K562 (cell line): Measurements from ENCODE around the gene PIGQ. TPM values are rescaled to one million over a fixed set of nuclear protein-coding genes. Genes with fewer than 3 reads are reported as not detected.
A peak's percentile ranks its signal among the peaks of the same experiment; 100 is the strongest.

Experiments
- ATAC-seq: fragments of 200-7000 bp; cut with Tn5 transposase; 3 replicates; pipeline ENCODE4 v1.9.1; 2020; ENCODE audit warnings: moderate library complexity
- BruUV-seq: library from RNA; stranded (reverse); fragments of 400-500 nt; replicated peaks from 2 replicates; lab custom pipeline; 2021; lab: Mats Ljungman, UMichigan
- CTCF ChIA-PET: fragments of 300-600 bp; formaldehyde crosslinking; extraction: SDS; loops from one replicate; lab custom pipeline; 2021; ENCODE audit warnings: low intra/inter-chr PET ratio; lab: Yijun Ruan, JAX
- POLR2A ChIA-PET: fragments of 300-600, 350-650 bp; sonication (Branson Sonifier 250); formaldehyde crosslinking; extraction: SDS; loops from one replicate; lab custom pipeline; 2021; ENCODE audit warnings: antibody characterized with exemption, inconsistent platforms; lab: Yijun Ruan, JAX
- DNase-seq, 4 experiments: peaks; one replicate each; pipeline versions ENCODE4 v3.0.0 to v3.0.0-alpha.2; 2011 to 2018; ENCODE audit warnings: low spot score in 3 of 4, mixed read lengths in 3 of 4; ENCODE audit errors: extremely low read depth in 1 of 4
- FAIRE-seq: peaks from 2 replicates; lab custom pipeline; 2011; peaks lifted over from hg19 to GRCh38; lab: Jason Lieb, UNC
- H2AFZ ChIP-seq: 2 replicates; pipeline ENCODE4 v1.6.0; 2011; ENCODE audit warnings: low read depth, low read length, control low read depth, inconsistent platforms
- H3K27ac ChIP-seq: fragments of 200-600 bp; 3 replicates; pipeline ENCODE4 v1.8.0; 2011; ENCODE audit warnings: low read depth, mild to moderate bottlenecking, control low read depth, inconsistent platforms, low read length, moderate library complexity, mixed read lengths; ENCODE audit errors: extremely low read depth
- H3K27me3 ChIP-seq, 2 experiments: fragments of 300-600 bp in 1 of 2; 2 replicates in 1 of 2; 3 replicates in 1 of 2; pipeline versions ENCODE4 v1.6.0 to v1.8.0; 2011; ENCODE audit warnings: inconsistent platforms in 2 of 2, low read length in 2 of 2, mild to moderate bottlenecking in 1 of 2, mixed read lengths in 1 of 2, moderate library complexity in 1 of 2; ENCODE audit not compliant: control insufficient read depth in 2 of 2, insufficient read depth in 2 of 2
- H3K36me3 ChIP-seq: fragments of 300-600 bp; 3 replicates; pipeline ENCODE4 v1.8.0; 2011; ENCODE audit warnings: mild to moderate bottlenecking, low read length, inconsistent platforms; ENCODE audit not compliant: control insufficient read depth, insufficient read depth
- H3K4me1 ChIP-seq, 2 experiments: fragments of 200-600 bp in 1 of 2; replicated peaks in 1 of 2; 2 replicates in 1 of 2; 3 replicates in 1 of 2; pipeline versions ENCODE4 v1.5.1 to v1.8.0; 2011; ENCODE audit warnings: inconsistent platforms in 2 of 2, low read length in 2 of 2, mild to moderate bottlenecking in 1 of 2, mixed read lengths in 1 of 2, moderate library complexity in 1 of 2; ENCODE audit not compliant: control insufficient read depth in 2 of 2, insufficient read depth in 2 of 2
- H3K4me2 ChIP-seq: 2 replicates; pipeline ENCODE4 v1.6.1; 2011; ENCODE audit warnings: low read length, control low read depth, inconsistent platforms, mixed read lengths; ENCODE audit not compliant: insufficient read depth
- H3K4me3 ChIP-seq: fragments of 200-600 bp; sonication (generic), shearing (Covaris generic); 2 replicates; pipeline ENCODE4 v1.5.1; 2016; ENCODE audit warnings: control low read depth, inconsistent platforms
- H3K79me2 ChIP-seq: fragments of 200-600 bp; 3 replicates; pipeline ENCODE4 v1.8.0; 2011; ENCODE audit warnings: low read length, inconsistent platforms; ENCODE audit not compliant: control insufficient read depth, insufficient read depth
- H3K9ac ChIP-seq, 2 experiments: 2 replicates each; pipeline versions ENCODE4 v1.6.0 to v1.6.1; 2011; ENCODE audit warnings: low read depth in 2 of 2, low read length in 2 of 2, control low read depth in 1 of 2, inconsistent platforms in 1 of 2, mild to moderate bottlenecking in 1 of 2, mixed read lengths in 1 of 2; ENCODE audit not compliant: insufficient read depth in 1 of 2
- H3K9me1 ChIP-seq: one replicate; pipeline ENCODE4 v1.6.0; 2011; ENCODE audit warnings: inconsistent platforms, mild to moderate bottlenecking, low read length, moderate library complexity; ENCODE audit not compliant: control insufficient read depth, insufficient read depth
- H3K9me3 ChIP-seq: replicated peaks from 2 replicates; pipeline ENCODE4 v1.5.1; 2011; ENCODE audit warnings: low read depth, low read length, inconsistent platforms; ENCODE audit not compliant: control insufficient read depth, insufficient read depth
- H4K20me1 ChIP-seq: replicated peaks from 2 replicates; pipeline ENCODE4 v1.6.1; 2011; ENCODE audit warnings: low read length, inconsistent platforms, mixed read lengths; ENCODE audit not compliant: control insufficient read depth, insufficient read depth
- CREB1 ChIP-seq, 2 experiments: sonication (generic) in 1 of 2; formaldehyde crosslinking in 1 of 2; IDR thresholded peaks; 2 replicates each; pipeline versions ENCODE4 v1.6.1 to v1.8.0; 2012 to 2022; ENCODE audit warnings: inconsistent platforms in 1 of 2, mild to moderate bottlenecking in 1 of 2, missing genetic modification reagents in 1 of 2, moderate library complexity in 1 of 2
- CSDE1 ChIP-seq, 2 experiments: fragments of 450-650 bp; IDR thresholded peaks; 2 replicates each; pipeline ENCODE4 v1.6.1; 2016; ENCODE audit warnings: mild to moderate bottlenecking in 1 of 2
- CTCF ChIP-seq, 3 experiments: IDR thresholded peaks in 2 of 3; conservative IDR thresholded peaks in 1 of 3; 2 replicates each; pipeline ENCODE4 v1.5.1; 2011 to 2012; ENCODE audit warnings: low read length in 3 of 3, mild to moderate bottlenecking in 3 of 3, control low read depth in 2 of 3, improper control_type of control experiment in 1 of 3, inconsistent platforms in 1 of 3, low read depth in 1 of 3, mixed read lengths in 1 of 3, moderate library complexity in 1 of 3; ENCODE audit not compliant: insufficient read depth in 2 of 3
- ETS2 ChIP-seq: IDR thresholded peaks from 2 replicates; pipeline ENCODE4 v1.6.1; 2016; ENCODE audit warnings: borderline replicate concordance, missing genetic modification characterization, mild to moderate bottlenecking, moderate library complexity, missing compliant biosample characterization; ENCODE audit not compliant: poor library complexity, severe bottlenecking
- LARP7 ChIP-seq: fragments of 450-650 bp; IDR thresholded peaks from 2 replicates; pipeline ENCODE4 v1.6.1; 2016
- NRF1 ChIP-seq, 2 experiments: fragments of 450-650 bp; IDR thresholded peaks in 1 of 2; conservative IDR thresholded peaks in 1 of 2; 2 replicates each; pipeline ENCODE4 v1.6.1; 2014; ENCODE audit warnings: mild to moderate bottlenecking in 2 of 2
- NUFIP1 ChIP-seq: fragments of 450-650 bp; IDR thresholded peaks from 2 replicates; pipeline ENCODE4 v1.6.1; 2018; ENCODE audit not compliant: partially characterized antibody
- POLR2A ChIP-seq: fragments of 450-650 bp; conservative IDR thresholded peaks from 2 replicates; pipeline ENCODE4 v1.6.1; 2016
- SRSF7 ChIP-seq: fragments of 200-400 bp; formaldehyde crosslinking; optimal IDR thresholded peaks from 2 replicates; pipeline ENCODE3; 2017; ENCODE audit warnings: mild to moderate bottlenecking, low read depth, low read length
- THAP7 ChIP-seq: fragments of 250-450 bp; sonication (Bioruptor Pico); IDR thresholded peaks from 2 replicates; pipeline ENCODE4 v1.5.0; 2021
- VEZF1 ChIP-seq: fragments of 200-800 bp; sonication (Bioruptor generic); IDR thresholded peaks from 2 replicates; pipeline ENCODE4 v1.6.1; 2017; ENCODE audit warnings: missing genetic modification characterization, missing compliant biosample characterization
- ZBTB17 ChIP-seq: fragments of 450-650 bp; formaldehyde crosslinking; IDR thresholded peaks from 2 replicates; pipeline ENCODE4 v1.4.0; 2020; ENCODE audit warnings: mild to moderate bottlenecking
- ZBTB5 ChIP-seq: fragments of 450-650 bp; IDR thresholded peaks from 2 replicates; pipeline ENCODE4 v1.6.1; 2017; ENCODE audit warnings: antibody characterized with exemption
- ZNF232 ChIP-seq: sonication (generic); formaldehyde crosslinking; IDR thresholded peaks from 2 replicates; pipeline ENCODE4 v1.8.0; 2022; ENCODE audit warnings: mild to moderate bottlenecking, missing genetic modification reagents
- ZNF408 ChIP-seq: fragments of 250-450 bp; sonication (Bioruptor Pico); IDR thresholded peaks from 2 replicates; pipeline ENCODE4 v1.4.0; 2020; ENCODE audit warnings: low read depth, mild to moderate bottlenecking, moderate library complexity
- WGBS: fragments of 100-300 bp; shearing (Covaris generic); methylation state at CpG from one replicate; pipeline ENCODE4 v1.1.6; 2016; ENCODE audit warnings: low coverage, mixed read lengths; ENCODE audit not compliant: insufficient coverage; ENCODE audit errors: missing lambda C conversion rate; 5-methylcytosine and 5-hydroxymethylcytosine counted together
- in situ Hi-C: fragments of 300-500 bp; cut with MboI; formaldehyde crosslinking; loops from 4 replicates; pipeline ENCODE4 v1.15.0; 2018; ENCODE audit warnings: inconsistent platforms, mixed read lengths
- intact Hi-C: fragments of 100-400 bp; cut with micrococcal nuclease; formaldehyde crosslinking; loops from 2 replicates; pipeline ENCODE4 v1.14.2; 2022
- polyA plus RNA-seq, 8 experiments: library from polyadenylated mRNA; depleted of rRNA in 4 of 8; stranded (reverse) in 5 of 8; unstranded in 3 of 8; fragments of >200 nt; fragmentation: Nextera tagmentation in 2 of 8; fragmentation: Illumina TruSeq in 1 of 8; extraction: Ambion mirVana in 2 of 8; extraction: Trizol in 1 of 8; gene quantifications; 2 replicates each; pipeline versions ENCODE4 v1.2.1 to v1.2.3, GENCODE V29; 2011 to 2014; ENCODE audit warnings: inconsistent platforms in 1 of 8, missing spikeins in 1 of 8
- total RNA-seq, 7 experiments: library from RNA; depleted of rRNA in 6 of 7; stranded (reverse); fragments of >200 nt in 6 of 7; fragmentation: Illumina TruSeq in 2 of 7; extraction: Trizol in 2 of 7; gene quantifications; 2 replicates each; pipeline versions ENCODE4 v1.2.1 to v1.2.3, GENCODE V29; 2011 to 2021; ENCODE audit warnings: low replicate concordance in 1 of 7

Gene PIGQ
- total and polyA plus RNA-seq, 9 of the 15 experiments (the other 6 are each of a cell fraction or from before 2014, with no cell fraction given), result 0.20 to 49.6 (median 11.7) TPM

GRCh38 chr16:546909-547770, 22.6 kb upstream of the PIGQ start:
- H3K9me1 ChIP-seq, result no peaks in the 10 kb centered on the region
- POLR2A ChIA-PET, result interaction anchor here (1.0 kb wide), 1 partner anchor 30 kb away, joined by 3 read pairs; no protein-coding TSS in a partner anchor
- no peaks in the 10 kb centered on the region for H3K9me3 ChIP-seq
- CTCF ChIA-PET, result no interaction called here
- ATAC-seq (peak; percentile 93), FAIRE-seq (peak; percentile 66), DNase-seq (peak; percentile 46 to 63 (median 57))
- H3K4me3 ChIP-seq, result no peak overlapping the region
- H4K20me1 ChIP-seq, result 0 out of 2 replicates have a peak, but pooled peaks cover 7% of the 10 kb centered on the region
- H3K4me1 ChIP-seq, result peaks cover 0 to 60% of the 10 kb centered on the region in 2 experiments; a peak in 3 of 5 replicates
- 0 out of 4 replicates have a peak overlapping the region, but pooled peaks of 1 of the 2 experiments have one; percentile 61 for H3K9ac ChIP-seq
- in situ Hi-C loops, result no loop called here
- TSS peak; percentile 23 for BruUV-seq
- no peak overlapping the region for H3K4me2 ChIP-seq
- no peak overlapping the region for H3K27ac ChIP-seq
- no peak overlapping the region for H2AFZ ChIP-seq
- H3K79me2 ChIP-seq, result peaks cover 58% of the 10 kb centered on the region
- H3K27me3 ChIP-seq, result no peaks in the 10 kb centered on the region
- intact Hi-C loops, result no loop called here
- H3K36me3 ChIP-seq, result peaks cover 72% of the 10 kb centered on the region; the same call in 1 of the 3 replicates
- WGBS, result 82% methylated on average over 11 of the region's 60 CpGs
- TF ChIP-seq VEZF1 (CRISPR knock-in tag) (peak; percentile 69), LARP7 (no peak), NRF1 (conservative IDR thresholded peaks at IDR 0.05 in 1 of 2, IDR thresholded peaks at IDR 0.05 in 1 of 2) (no peak), ETS2 (tag) (no peak), CTCF (IDR thresholded peaks at IDR 0.05 in 2 of 3, conservative IDR thresholded peaks at IDR 0.05 in 1 of 3; ENCODE audit: insufficient read depth in 2 of 3, low read depth in 1 of 3, low read length in 3 of 3) (peak; percentile 57 to 65 (median 62)), NUFIP1 (no peak), POLR2A (no peak), ZBTB5 (no peak), ZBTB17 (CRISPR knock-in tag) (no peak), ZNF232 (no peak), ZNF408 (CRISPR knock-in tag) (no peak), CSDE1 (IDR thresholded peaks at IDR 0.05) (no peak), SRSF7 (no peak), THAP7 (no peak), CREB1 (IDR thresholded peaks at IDR 0.05) (no peak), CREB1 (CRISPR knock-in tag; IDR thresholded peaks at IDR 0.05) (no peak)
